ENCODE measurements around the gene EPHB3.

Gene EPHB3

GRCh38 chr3:184564685-184565385 lies 3.2 kb downstream of the EPHB3 start:
- DNase-seq (ENCODE audit: low read depth) = no peak

GRCh38 chr3:184565421-184566211 lies 4.0 kb downstream of the EPHB3 start:
- peak; percentile 65 for DNase-seq (ENCODE audit: low read depth)

GRCh38 chr3:184566441-184567414 lies 5.1 kb downstream of the EPHB3 start:
- no peak for DNase-seq (ENCODE audit: low read depth)

- DNase-seq (ENCODE audit: low read depth) = no peak
Observed at GRCh38 chr3:184567946-184568559, 6.5 kb downstream of the EPHB3 start.

- DNase-seq (ENCODE audit: low read depth) = no peak
Observed at GRCh38 chr3:184568560-184568923, 7.0 kb downstream of the EPHB3 start.

GRCh38 chr3:184568924-184569829 lies 7.6 kb downstream of the EPHB3 start:
- peak; percentile 56 for DNase-seq (ENCODE audit: low read depth)

GRCh38 chr3:184570035-184570434 lies 8.4 kb downstream of the EPHB3 start:
- DNase-seq (ENCODE audit: low read depth) = no peak

- DNase-seq (ENCODE audit: low read depth) = no peak
Observed at GRCh38 chr3:184570489-184570888, 8.9 kb downstream of the EPHB3 start.

- no peak for DNase-seq (ENCODE audit: low read depth)
Observed at GRCh38 chr3:184571750-184572377, 10.3 kb downstream of the EPHB3 start.

- no peak for DNase-seq (ENCODE audit: low read depth)
Observed at GRCh38 chr3:184572633-184573270, 11.2 kb downstream of the EPHB3 start.

- no peak for DNase-seq (ENCODE audit: low read depth)
Observed at GRCh38 chr3:184574515-184575417, 13.2 kb downstream of the EPHB3 start.

GRCh38 chr3:184575701-184576100 lies 14.1 kb downstream of the EPHB3 start:
- DNase-seq (ENCODE audit: low read depth) = no peak

GRCh38 chr3:184576457-184577240 lies 15.1 kb downstream of the EPHB3 start:
- no peak for DNase-seq (ENCODE audit: low read depth)

GRCh38 chr3:184577546-184577945 lies 16.0 kb downstream of the EPHB3 start:
- DNase-seq (ENCODE audit: low read depth) = no peak

GRCh38 chr3:184578218-184578617 lies 16.6 kb downstream of the EPHB3 start:
- no peak for DNase-seq (ENCODE audit: low read depth)

- DNase-seq (ENCODE audit: low read depth) = no peak
Observed at GRCh38 chr3:184578822-184579221, 17.2 kb downstream of the EPHB3 start.

GRCh38 chr3:184579513-184579912 lies 17.9 kb downstream of the EPHB3 start:
- DNase-seq (ENCODE audit: low read depth) = no peak

GRCh38 chr3:184580376-184580775 lies 18.8 kb downstream of the EPHB3 start:
- no peak for DNase-seq (ENCODE audit: low read depth)
